GM12878 (cell line): ENCODE data around the gene EPB41L4A.

ENCODE experiments used
- MEF2B ChIP-seq: fragments of 450-650 bp; IDR thresholded peaks from 2 replicates; pipeline ENCODE4 v1.6.1; 2018; ENCODE audit warnings: mild to moderate bottlenecking, moderate library complexity; ENCODE audit not compliant: partially characterized antibody, poor library complexity, severe bottlenecking
- MLLT1 ChIP-seq: fragments of 450-650 bp; IDR thresholded peaks from 2 replicates; pipeline ENCODE4 v1.6.1; 2016; ENCODE audit warnings: mild to moderate bottlenecking
- MTA2 ChIP-seq: fragments of 450-650 bp; IDR thresholded peaks from 2 replicates; pipeline ENCODE4 v1.6.1; 2016; ENCODE audit warnings: low read depth, mild to moderate bottlenecking, moderate library complexity
- MXI1 ChIP-seq: fragments of 150-350 bp; IDR thresholded peaks from 2 replicates; pipeline ENCODE4 v1.6.1; 2011; ENCODE audit warnings: low read depth, mild to moderate bottlenecking, inconsistent platforms, low read length, improper control_type of control experiment
- MYC ChIP-seq: IDR thresholded peaks from 2 replicates; pipeline ENCODE4 v1.6.1; 2011; ENCODE audit warnings: mild to moderate bottlenecking, low read length, moderate library complexity, inconsistent platforms; ENCODE audit not compliant: insufficient read depth, insufficient replicate concordance, insufficient read length, severe bottlenecking
- NFYA ChIP-seq: IDR thresholded peaks from 2 replicates; pipeline ENCODE4 v1.6.1; 2011; ENCODE audit warnings: low read depth, mild to moderate bottlenecking, low read length, improper control_type of control experiment, borderline replicate concordance
- POLR2AphosphoS5 ChIP-seq: IDR thresholded peaks from 2 replicates; pipeline ENCODE4 v1.6.1; 2011; ENCODE audit warnings: mild to moderate bottlenecking, low read length, inconsistent platforms
- SPI1 ChIP-seq: IDR thresholded peaks from 2 replicates; pipeline ENCODE4 v1.6.1; 2011; ENCODE audit warnings: low read depth, mild to moderate bottlenecking, low read length, moderate library complexity, borderline replicate concordance; ENCODE audit not compliant: insufficient read depth
- USF2 ChIP-seq: IDR thresholded peaks from 2 replicates; pipeline ENCODE4 v1.6.1; 2011; ENCODE audit warnings: low read depth, low read length, improper control_type of control experiment, borderline replicate concordance
- YBX1 ChIP-seq: fragments of 450-650 bp; IDR thresholded peaks from 2 replicates; pipeline ENCODE4 v1.6.1; 2016; ENCODE audit warnings: antibody characterized with exemption
- ZNF274 ChIP-seq: IDR thresholded peaks from one replicate; pipeline ENCODE4 v1.8.0; 2011; ENCODE audit not compliant: insufficient read length, insufficient read depth
- TF ChIP-seq, protein P1 (sequence below): IDR thresholded peaks from 2 replicates; pipeline ENCODE4 v1.6.1; 2011; ENCODE audit warnings: mild to moderate bottlenecking, low read depth, low read length, moderate library complexity; ENCODE audit not compliant: insufficient replicate concordance
- TF ChIP-seq, protein P2 (sequence below), 3 experiments: IDR thresholded peaks in 2 of 3; conservative IDR thresholded peaks in 1 of 3; 2 replicates each; pipeline ENCODE4 v1.5.1; 2011; ENCODE audit warnings: low read depth in 3 of 3, low read length in 3 of 3, mild to moderate bottlenecking in 3 of 3, control low read depth in 2 of 3, moderate library complexity in 2 of 3, inconsistent platforms in 1 of 3, mixed read lengths in 1 of 3; ENCODE audit not compliant: control insufficient read depth in 2 of 3, insufficient read depth in 1 of 3; ENCODE audit errors: extremely low read depth in 1 of 3

DNA sequence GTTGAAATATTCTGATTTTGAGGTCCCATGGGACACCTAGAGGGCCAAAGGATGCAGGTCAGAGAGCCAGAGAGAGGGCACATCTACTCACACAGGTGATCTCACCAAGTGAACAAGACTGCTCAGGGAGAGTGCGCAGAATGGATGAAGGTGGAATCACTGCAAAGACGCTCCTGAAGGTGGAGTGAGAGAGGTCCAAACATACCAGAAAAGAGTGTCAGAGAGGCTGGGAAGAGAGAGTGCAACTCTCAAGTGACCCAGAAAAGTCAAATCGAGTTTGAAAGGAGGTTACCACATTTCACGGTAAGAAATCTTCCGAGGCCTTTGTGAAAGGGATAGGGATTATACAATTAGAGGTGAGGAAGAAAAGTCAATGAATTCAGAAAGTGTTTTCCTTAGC lies 173.4 kb downstream of the EPB41L4A start:
- TF ChIP-seq, protein P1, sequence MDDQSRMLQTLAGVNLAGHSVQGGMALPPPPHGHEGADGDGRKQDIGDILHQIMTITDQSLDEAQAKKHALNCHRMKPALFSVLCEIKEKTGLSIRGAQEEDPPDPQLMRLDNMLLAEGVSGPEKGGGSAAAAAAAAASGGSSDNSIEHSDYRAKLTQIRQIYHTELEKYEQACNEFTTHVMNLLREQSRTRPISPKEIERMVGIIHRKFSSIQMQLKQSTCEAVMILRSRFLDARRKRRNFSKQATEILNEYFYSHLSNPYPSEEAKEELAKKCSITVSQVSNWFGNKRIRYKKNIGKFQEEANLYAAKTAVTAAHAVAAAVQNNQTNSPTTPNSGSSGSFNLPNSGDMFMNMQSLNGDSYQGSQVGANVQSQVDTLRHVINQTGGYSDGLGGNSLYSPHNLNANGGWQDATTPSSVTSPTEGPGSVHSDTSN: no peak
- TF ChIP-seq POLR2AphosphoS5: no peak
- TF ChIP-seq MEF2B: no peak
- no peak for TF ChIP-seq MLLT1
- no peak for TF ChIP-seq NFYA
- TF ChIP-seq, protein P2, sequence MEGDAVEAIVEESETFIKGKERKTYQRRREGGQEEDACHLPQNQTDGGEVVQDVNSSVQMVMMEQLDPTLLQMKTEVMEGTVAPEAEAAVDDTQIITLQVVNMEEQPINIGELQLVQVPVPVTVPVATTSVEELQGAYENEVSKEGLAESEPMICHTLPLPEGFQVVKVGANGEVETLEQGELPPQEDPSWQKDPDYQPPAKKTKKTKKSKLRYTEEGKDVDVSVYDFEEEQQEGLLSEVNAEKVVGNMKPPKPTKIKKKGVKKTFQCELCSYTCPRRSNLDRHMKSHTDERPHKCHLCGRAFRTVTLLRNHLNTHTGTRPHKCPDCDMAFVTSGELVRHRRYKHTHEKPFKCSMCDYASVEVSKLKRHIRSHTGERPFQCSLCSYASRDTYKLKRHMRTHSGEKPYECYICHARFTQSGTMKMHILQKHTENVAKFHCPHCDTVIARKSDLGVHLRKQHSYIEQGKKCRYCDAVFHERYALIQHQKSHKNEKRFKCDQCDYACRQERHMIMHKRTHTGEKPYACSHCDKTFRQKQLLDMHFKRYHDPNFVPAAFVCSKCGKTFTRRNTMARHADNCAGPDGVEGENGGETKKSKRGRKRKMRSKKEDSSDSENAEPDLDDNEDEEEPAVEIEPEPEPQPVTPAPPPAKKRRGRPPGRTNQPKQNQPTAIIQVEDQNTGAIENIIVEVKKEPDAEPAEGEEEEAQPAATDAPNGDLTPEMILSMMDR (IDR thresholded peaks at IDR 0.05 in 2 of 3, conservative IDR thresholded peaks at IDR 0.05 in 1 of 3; ENCODE audit: control insufficient read depth in 2 of 3, extremely low read depth in 1 of 3, insufficient read depth in 1 of 3, low read depth in 3 of 3, low read length in 3 of 3): no peak
- TF ChIP-seq YBX1: no peak
- no peak for TF ChIP-seq MYC
- no peak for TF ChIP-seq ZNF274
- no peak for TF ChIP-seq SPI1
- no peak for TF ChIP-seq USF2
- no peak for TF ChIP-seq MTA2
- no peak for TF ChIP-seq MXI1
